Measurements from ENCODE around the gene KCNIP2. TPM values are rescaled to one million over a fixed set of nuclear protein-coding genes. Genes with fewer than 3 reads are reported as not detected.

Gene KCNIP2
- total RNA-seq, 2 experiments from 2014 or later: 3.5 to 4.5 TPM

DNA sequence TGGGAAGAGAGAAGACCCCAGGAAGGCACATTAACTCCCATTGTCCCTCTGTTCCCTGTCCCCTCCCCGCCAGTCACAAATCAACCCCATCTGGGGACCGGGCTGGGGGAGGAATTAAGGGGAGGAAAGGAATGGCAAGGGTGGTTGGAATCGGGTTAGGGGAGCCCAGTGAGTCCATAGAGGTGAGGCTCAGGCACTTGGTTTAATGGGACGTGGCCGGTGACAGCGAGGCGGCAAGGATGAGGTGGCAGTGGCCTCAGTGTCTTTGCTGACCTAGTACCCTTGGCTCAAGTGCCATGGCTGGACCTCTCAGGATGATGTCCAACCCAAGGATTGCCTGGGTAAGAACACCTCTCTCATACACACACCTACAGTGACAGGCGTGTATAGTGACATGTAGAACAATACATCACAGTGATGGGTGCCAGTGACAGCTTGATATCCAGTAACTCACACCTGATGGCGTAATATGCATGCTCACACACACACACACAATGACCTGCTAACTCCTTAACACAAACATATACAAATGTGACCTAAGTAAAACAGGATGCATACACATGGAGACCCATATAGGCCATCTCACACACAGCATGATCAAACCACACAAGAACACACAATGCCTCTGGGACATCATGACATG is 12.3 kb downstream of the KCNIP2 start:
- POLR2A ChIA-PET: interaction anchor here (2.4 kb wide), 1 partner anchor 14 kb away, joined by 7 read pairs; the partner anchor contains the start of gene OGA
- Mint-ChIP-seq H3K27ac (peak overlapping the region; percentile 96), H3K36me3 (ENCODE audit: low read depth) (peaks cover 3% of the 10 kb centered on the region), H3K9me3 (no peaks in the 10 kb centered on the region), H3K27me3 (no peaks in the 10 kb centered on the region), H3K4me3 (peak overlapping the region; percentile 68), H3K4me1 (peaks cover 64% of the 10 kb centered on the region)
- CTCF ChIA-PET: interaction anchor here (1.1 to 4.7 kb wide), 2 partner anchors 9 to 10 kb away, joined by 3 to 31 read pairs; no protein-coding TSS in a partner anchor
- DNase-seq: no peak

- Mint-ChIP-seq H3K36me3 (ENCODE audit: low read depth) (peaks cover 3% of the 10 kb centered on the region), H3K4me3 (peak overlapping the region; percentile 68), H3K27ac (peak overlapping the region; percentile 96), H3K4me1 (peaks cover 58% of the 10 kb centered on the region), H3K9me3 (no peaks in the 10 kb centered on the region), H3K27me3 (no peaks in the 10 kb centered on the region)
- ChIA-PET POLR2A (interaction anchor here (2.4 kb wide), 1 partner anchor 13 kb away, joined by 7 read pairs; the partner anchor contains the start of gene OGA), CTCF (interaction anchor here (4.7 kb wide), 1 partner anchor 10 kb away, joined by 31 read pairs; no protein-coding TSS in a partner anchor)
- peak; percentile 95 for DNase-seq
Measured at GRCh38 chr10:101830322-101831168, 13.1 kb downstream of the KCNIP2 start.

DNA sequence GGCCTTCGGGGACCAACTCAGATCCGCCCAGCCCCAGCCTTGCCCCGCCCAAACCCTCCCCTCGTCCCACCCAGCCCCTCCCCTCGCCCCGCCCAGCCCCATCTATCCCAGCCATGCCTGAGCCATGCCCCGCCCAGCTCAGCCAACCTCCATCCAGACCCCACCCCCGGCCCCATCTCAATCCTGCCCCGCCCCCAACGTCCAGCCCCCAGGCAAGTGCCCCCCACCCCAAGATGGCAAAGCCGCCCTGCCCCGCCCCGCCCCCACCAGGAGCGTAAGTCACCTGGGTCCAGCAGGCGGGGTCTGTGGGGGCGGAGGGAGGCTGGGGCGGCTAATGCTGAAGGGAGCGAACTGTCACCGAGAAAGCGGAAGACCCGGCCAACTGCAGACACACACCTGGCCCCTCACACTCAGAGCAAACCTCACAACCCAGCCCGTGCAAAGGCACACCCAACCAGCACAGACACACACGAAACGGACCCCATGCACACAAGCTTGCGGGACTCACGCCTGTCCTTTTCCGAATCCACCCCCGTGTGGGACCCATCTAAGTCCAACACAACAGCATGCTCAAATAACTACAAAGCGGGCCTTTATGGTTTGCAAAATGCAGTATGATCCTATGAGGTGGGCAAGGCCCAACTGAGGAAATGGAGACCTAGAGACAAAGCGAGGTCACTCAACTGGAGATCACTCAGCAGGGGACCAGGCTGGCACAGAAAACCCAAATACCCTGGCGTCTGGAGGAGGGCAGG is 13.9 kb downstream of the KCNIP2 start:
- Mint-ChIP-seq H3K36me3 (ENCODE audit: low read depth) (peaks cover 3% of the 10 kb centered on the region), H3K27me3 (no peaks in the 10 kb centered on the region), H3K4me3 (peak overlapping the region; percentile 68), H3K4me1 (peaks cover 54% of the 10 kb centered on the region), H3K9me3 (no peaks in the 10 kb centered on the region), H3K27ac (peak overlapping the region; percentile 96)
- CTCF ChIA-PET: interaction anchor here (0.5 to 4.7 kb wide), 2 partner anchors 11 to 14 kb away, joined by 3 to 31 read pairs; no protein-coding TSS in a partner anchor
- peak; percentile 67 for DNase-seq
- POLR2A ChIA-PET: interaction anchor here (2.4 kb wide), 1 partner anchor 12 kb away, joined by 7 read pairs; the partner anchor contains the start of gene OGA

DNA sequence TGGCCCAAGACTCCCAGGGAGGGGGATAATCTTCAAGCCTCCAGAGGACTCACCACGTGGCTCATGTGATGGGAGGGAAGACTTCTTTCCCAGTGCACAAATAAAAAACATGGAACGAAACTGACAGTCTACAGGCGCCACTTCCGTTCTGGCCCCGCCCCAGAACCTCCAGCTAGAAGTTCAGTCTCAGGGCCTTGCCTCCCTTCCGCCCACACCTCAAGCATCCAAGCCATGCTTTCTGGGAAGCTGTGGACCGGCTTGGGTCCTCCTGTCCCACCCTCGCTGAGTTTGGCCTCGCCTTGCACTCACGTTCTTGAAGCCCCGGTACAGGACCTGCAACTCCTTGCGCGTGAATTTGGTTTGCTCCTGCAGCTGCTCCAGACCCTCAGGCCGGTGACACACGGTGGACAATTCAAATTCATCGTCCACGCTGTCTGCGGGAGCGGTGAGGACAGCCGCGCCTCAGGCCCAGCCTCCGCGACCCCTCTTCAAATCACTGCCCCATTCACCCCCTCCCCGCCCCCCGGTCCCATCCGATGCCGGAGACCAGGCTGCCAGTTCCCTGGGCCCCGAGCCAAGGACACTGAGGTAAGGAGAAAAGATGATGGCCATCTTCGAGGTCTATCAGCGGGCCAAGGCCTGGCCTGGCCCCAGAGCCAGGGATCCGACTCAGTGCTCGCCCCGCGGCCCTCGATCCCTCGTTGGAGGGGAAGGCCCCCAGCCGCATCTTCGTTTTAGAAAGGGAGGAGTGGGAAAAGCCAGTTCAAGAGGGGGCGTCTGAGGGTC is 14.6 kb downstream of the KCNIP2 start:
- H3K9me3 Mint-ChIP-seq: no peaks in the 10 kb centered on the region
- ChIA-PET CTCF (interaction anchor here (2.7 to 4.7 kb wide), 2 partner anchors 11 to 12 kb away, joined by 18 to 31 read pairs; partner anchors contain the start of gene OGA), POLR2A (interaction anchor here (2.4 kb wide), 1 partner anchor 11 kb away, joined by 7 read pairs; the partner anchor contains the start of gene OGA)
- peaks cover 3% of the 10 kb centered on the region for H3K36me3 Mint-ChIP-seq (ENCODE audit: low read depth)
- peaks cover 46% of the 10 kb centered on the region for H3K4me1 Mint-ChIP-seq
- DNase-seq: no peak
- H3K27me3 Mint-ChIP-seq: no peaks in the 10 kb centered on the region
- no peak overlapping the region for H3K27ac Mint-ChIP-seq
- no peak overlapping the region for H3K4me3 Mint-ChIP-seq

DNA sequence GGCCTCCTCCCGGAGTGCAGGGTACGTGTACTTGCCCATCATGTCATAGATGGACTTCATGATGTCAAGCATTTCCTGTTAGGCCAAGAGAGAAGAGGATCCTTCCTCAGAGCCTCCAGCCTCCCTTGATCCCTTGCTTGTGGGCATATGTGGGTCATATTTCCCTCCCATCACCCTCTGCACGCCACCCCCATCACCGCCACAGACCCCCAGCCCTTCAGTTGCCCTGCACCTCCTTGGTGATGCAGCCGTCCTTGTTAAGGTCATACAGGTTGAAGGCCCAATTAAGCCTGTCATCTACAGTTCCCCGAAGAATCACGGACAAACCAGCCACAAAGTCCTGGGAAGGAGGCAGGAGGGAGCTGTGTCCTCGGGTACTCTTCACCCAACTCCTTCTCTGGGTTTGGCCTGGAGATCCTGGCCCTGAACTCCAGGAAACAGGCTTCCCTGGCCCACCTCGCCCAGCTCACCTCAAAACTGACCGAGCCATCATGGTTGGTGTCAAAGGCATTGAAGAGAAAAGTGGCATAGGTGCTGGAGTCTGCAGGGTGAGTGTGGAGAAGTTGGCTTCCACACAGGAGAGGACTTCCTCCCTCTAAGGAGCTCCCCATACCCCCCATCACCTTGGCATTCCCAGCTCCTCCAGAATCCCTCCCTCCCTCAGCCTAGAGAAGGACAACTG is 15.5 kb downstream of the KCNIP2 start:
- ChIA-PET CTCF (interaction anchor here (2.7 to 4.7 kb wide), 2 partner anchors 10 to 13 kb away, joined by 18 to 31 read pairs; partner anchors contain the start of gene OGA), POLR2A (no interaction called here)
- H3K27ac Mint-ChIP-seq: no peak overlapping the region
- H3K27me3 Mint-ChIP-seq: no peaks in the 10 kb centered on the region
- H3K4me1 Mint-ChIP-seq: peaks cover 38% of the 10 kb centered on the region
- DNase-seq: no peak
- H3K4me3 Mint-ChIP-seq: no peak overlapping the region
- peaks cover 3% of the 10 kb centered on the region for H3K36me3 Mint-ChIP-seq (ENCODE audit: low read depth)
- no peaks in the 10 kb centered on the region for H3K9me3 Mint-ChIP-seq

GRCh38 chr10:101826852-101827434 is 16.7 kb downstream of the KCNIP2 start:
- ChIA-PET POLR2A (no interaction called here), CTCF (interaction anchor here (1.3 to 4.7 kb wide), 3 partner anchors 9 to 46 kb away, joined by 3 to 31 read pairs (median 18); partner anchors contain the start of gene OGA)
- peaks cover 32% of the 10 kb centered on the region for H3K4me1 Mint-ChIP-seq
- no peaks in the 10 kb centered on the region for H3K9me3 Mint-ChIP-seq
- peaks cover 3% of the 10 kb centered on the region for H3K36me3 Mint-ChIP-seq (ENCODE audit: low read depth)
- H3K27ac Mint-ChIP-seq: no peak overlapping the region
- DNase-seq: no peak
- no peak overlapping the region for H3K4me3 Mint-ChIP-seq
- no peaks in the 10 kb centered on the region for H3K27me3 Mint-ChIP-seq

DNA sequence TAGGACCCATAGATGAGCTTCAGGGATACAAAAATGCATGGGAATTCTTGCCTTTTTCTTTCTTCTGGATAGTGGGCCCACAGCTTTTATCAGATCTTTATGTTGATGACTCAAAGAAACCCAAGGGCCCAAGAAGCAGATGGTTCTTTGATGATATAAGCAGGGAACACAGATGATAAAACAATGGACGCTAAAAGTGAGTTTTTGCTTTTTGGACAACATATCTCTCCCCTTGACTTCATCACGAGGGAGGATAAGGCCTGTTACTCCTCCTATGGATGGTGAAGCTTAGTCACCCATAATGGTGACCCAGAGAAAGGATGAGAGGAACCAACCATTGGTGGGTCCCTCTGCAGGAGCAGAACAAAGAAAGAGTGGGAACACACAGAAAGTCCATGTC is 18.9 kb downstream of the KCNIP2 start:
- H3K27ac Mint-ChIP-seq: no peak overlapping the region
- no peak overlapping the region for H3K4me3 Mint-ChIP-seq
- H3K27me3 Mint-ChIP-seq: no peaks in the 10 kb centered on the region
- POLR2A ChIA-PET: no interaction called here
- no peak for DNase-seq
- H3K4me1 Mint-ChIP-seq: peaks cover 18% of the 10 kb centered on the region
- H3K36me3 Mint-ChIP-seq (ENCODE audit: low read depth): peaks cover 3% of the 10 kb centered on the region
- no peaks in the 10 kb centered on the region for H3K9me3 Mint-ChIP-seq
- CTCF ChIA-PET: interaction anchor here (1.2 to 3.1 kb wide), 3 partner anchors 11 to 21 kb away, joined by 3 to 9 read pairs (median 3); no protein-coding TSS in a partner anchor

DNA sequence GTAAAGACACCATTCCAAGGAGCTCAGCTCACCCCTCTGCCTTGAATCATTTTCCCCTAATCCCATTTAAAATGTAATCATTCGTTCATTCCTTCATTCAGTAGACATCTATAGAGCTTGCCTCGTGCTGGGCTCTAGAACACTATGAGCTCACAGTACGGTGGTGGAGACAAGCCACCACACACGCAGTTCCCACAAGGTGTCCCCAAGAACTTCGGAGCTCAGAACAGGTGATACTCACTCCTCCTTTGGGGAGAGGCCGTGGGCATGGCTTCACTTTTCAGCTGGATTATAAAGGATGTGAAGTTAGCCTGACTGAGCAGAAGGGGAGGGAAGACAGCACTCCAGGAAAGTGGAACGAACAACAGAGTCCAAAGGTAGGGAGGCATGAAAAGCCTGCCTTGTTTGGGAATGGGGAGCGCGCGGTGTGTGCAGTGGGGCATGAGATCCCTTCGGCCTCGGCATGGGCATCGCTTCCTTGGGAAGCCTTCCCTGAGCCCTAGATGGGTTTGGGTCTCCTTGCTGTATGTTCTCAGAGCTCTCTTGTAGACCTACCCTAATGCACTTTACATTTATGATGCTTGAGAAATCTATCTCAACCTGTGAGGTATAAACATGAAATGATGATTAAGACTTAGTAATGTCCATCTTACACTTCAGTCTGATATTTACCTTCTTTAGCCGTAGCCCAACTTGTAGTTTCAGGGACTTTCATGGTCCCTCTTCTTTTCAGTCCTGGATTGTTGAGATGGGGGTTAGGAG is 24.5 kb downstream of the KCNIP2 start:
- H3K4me1 Mint-ChIP-seq: peaks cover 34% of the 10 kb centered on the region
- DNase-seq: no peak
- ChIA-PET CTCF (interaction anchor here (0.7 to 2.1 kb wide), 7 partner anchors 8 to 191 kb away, joined by 4 to 18 read pairs (median 5); no protein-coding TSS in a partner anchor), POLR2A (no interaction called here)
- H3K36me3 Mint-ChIP-seq (ENCODE audit: low read depth): peaks cover 20% of the 10 kb centered on the region
- no peaks in the 10 kb centered on the region for H3K9me3 Mint-ChIP-seq
- H3K27ac Mint-ChIP-seq: peak overlapping the region; percentile 100
- peak overlapping the region; percentile 100 for H3K4me3 Mint-ChIP-seq
- no peaks in the 10 kb centered on the region for H3K27me3 Mint-ChIP-seq

GRCh38 chr10:101818119-101818871 is 25.3 kb downstream of the KCNIP2 start, which contains the start of gene OGA:
OGA (minus strand) TSS chr10:101818444; CDS start chr10:101818022, 422 bp downstream.
- Mint-ChIP-seq H3K27me3 (no peaks in the 10 kb centered on the region), H3K9me3 (no peaks in the 10 kb centered on the region), H3K4me1 (peaks cover 41% of the 10 kb centered on the region), H3K4me3 (peak within 1 kb of the TSS; percentile 100), H3K27ac (peak within 1 kb of the TSS; percentile 100), H3K36me3 (ENCODE audit: low read depth) (peaks cover 24% of the 10 kb centered on the region)
- DNase-seq: peak; percentile 99
- POLR2A ChIA-PET: interaction anchor here (1.7 kb wide), 1 partner anchor 12 kb away, joined by 7 read pairs; no protein-coding TSS in a partner anchor
- CTCF ChIA-PET: interaction anchor here (0.9 to 2.1 kb wide), 5 partner anchors 9 to 37 kb away, joined by 4 to 18 read pairs (median 16); no protein-coding TSS in a partner anchor
